ENCODE data around the gene OSBPL7.

The OSBPL7 gene

GRCh38 chr17:47821424-47822391 is at the start of gene OSBPL7 (continued):
- TF ChIP-seq ZNF354C (tag by site-specific recombination; IDR thresholded peaks at IDR 0.05; ENCODE audit: borderline replicate concordance, low read depth) (no peak), ZSCAN16 (tag by site-specific recombination; IDR thresholded peaks at IDR 0.05) (peak; percentile 99), ZNF513 (tag by site-specific recombination; IDR thresholded peaks at IDR 0.05) (no peak), ZNF132 (tag by site-specific recombination; IDR thresholded peaks at IDR 0.05; ENCODE audit: borderline replicate concordance) (no peak), ZNF830 (tag by site-specific recombination; IDR thresholded peaks at IDR 0.05; ENCODE audit: low read depth) (no peak), ZIC2 (tag by site-specific recombination; IDR thresholded peaks at IDR 0.05) (peak; percentile 70; the same call in 1 of the 2 replicates), ZSCAN4 (tag by site-specific recombination; IDR thresholded peaks at IDR 0.05) (no peak), ZNF280C (tag by site-specific recombination; IDR thresholded peaks at IDR 0.05) (no peak), GLI4 (tag by site-specific recombination; IDR thresholded peaks at IDR 0.05) (0 out of 2 replicates have a peak, but pooled peaks have one; percentile 9), GLI2 (tag by site-specific recombination; IDR thresholded peaks at IDR 0.05; ENCODE audit: borderline replicate concordance, low read depth) (no peak), ZEB2 (tag by site-specific recombination; IDR thresholded peaks at IDR 0.05) (peak; percentile 85), ZBTB48 (tag by site-specific recombination; IDR thresholded peaks at IDR 0.05) (peak; percentile 90), ZSCAN30 (tag by site-specific recombination; IDR thresholded peaks at IDR 0.05) (no peak), ZFP69B (tag by site-specific recombination; IDR thresholded peaks at IDR 0.05) (peak; percentile 60; the same call in 1 of the 2 replicates), ZNF621 (tag by site-specific recombination; IDR thresholded peaks at IDR 0.05) (no peak), YY1 (tag by site-specific recombination; IDR thresholded peaks at IDR 0.05) (no peak), ZBTB10 (tag by site-specific recombination; IDR thresholded peaks at IDR 0.05) (peak; percentile 68), ZNF274 (IDR thresholded peaks at IDR 0.05; ENCODE audit: low read length) (no peak), ZNF274 (tag by site-specific recombination; IDR thresholded peaks at IDR 0.05; ENCODE audit: borderline replicate concordance) (no peak), ZNF521 (tag by site-specific recombination; IDR thresholded peaks at IDR 0.05) (no peak), ZNF311 (tag by site-specific recombination; IDR thresholded peaks at IDR 0.05; ENCODE audit: borderline replicate concordance) (no peak), ZNF335 (tag by site-specific recombination; conservative IDR thresholded peaks at IDR 0.05) (peak; percentile 73), ZNF341 (tag by site-specific recombination; IDR thresholded peaks at IDR 0.05; ENCODE audit: low read depth) (peak; percentile 69), ZBTB17 (tag by site-specific recombination; IDR thresholded peaks at IDR 0.05) (peak; percentile 99), ZNF701 (tag by site-specific recombination; IDR thresholded peaks at IDR 0.05) (no peak), TSHZ1 (tag by site-specific recombination; IDR thresholded peaks at IDR 0.05; ENCODE audit: borderline replicate concordance) (no peak)

Measured in HEK293 (cell line).